ENCODE data around the gene PHF19. TPM values are rescaled to one million over a fixed set of nuclear protein-coding genes. Genes with fewer than 3 reads are reported as not detected.

The PHF19 gene
- total and polyA plus RNA-seq, 4 experiments from 2014 or later, result 15.4 to 201 (median 106) TPM

GRCh38 chr9:120842685-120843485 is 34.1 kb downstream of the PHF19 start, which contains the start of gene PSMD5:
Gene PSMD5 (minus strand): TSS chr9:120842922. CDS start chr9:120842909, 13 bp downstream.
- Mint-ChIP-seq H3K36me3 (peaks cover 48 to 52% of the 10 kb centered on the region in 2 donors), H3K27me3 (no peaks in the 10 kb centered on the region), H3K27ac (peak within 1 kb of the TSS; percentile 96 to 98 (median 98)), H3K9me3 (peaks cover 0 to 1% (median 0%) of the 10 kb centered on the region in 8 donors), H3K4me1 (peaks cover 62 to 84% (median 73%) of the 10 kb centered on the region in 4 donors), H3K4me3 (peak within 1 kb of the TSS; percentile 92 to 98 (median 96))
- Histone ChIP-seq H3K27ac (ENCODE audit: low read depth, low read length) (peak within 1 kb of the TSS; percentile 98), H3K27me3 (ENCODE audit: insufficient read depth, low read length) (no peaks in the 10 kb centered on the region), H3K9me3 (ENCODE audit: control insufficient read depth in 1 of 2, low read length in 2 of 2) (no peaks in the 10 kb centered on the region), H3K36me3 (ENCODE audit: insufficient read depth, low read length) (no peaks in the 10 kb centered on the region), H3K4me3 (ENCODE audit: low read length in 2 of 2) (peak within 1 kb of the TSS; percentile 78 to 84), H3K4me1 (ENCODE audit: insufficient read depth, low read length) (peaks cover 75% of the 10 kb centered on the region)
- intact Hi-C loops (cut with micrococcal nuclease), result loop anchor here (1.0 to 2.0 kb wide), 6 partner anchors 25 to 231 kb away; partner anchors contain the start of genes CNTRL, FBXW2 and PHF19
- ChIA-PET CTCF (ENCODE audit: partially characterized antibody) (interaction anchor here (0.7 to 3.5 kb wide), 6 partner anchors 12 to 217 kb away, joined by 3 to 15 read pairs (median 3); no protein-coding TSS in a partner anchor), POLR2A (ENCODE audit: partially characterized antibody) (interaction anchor here (0.6 to 7.4 kb wide), 26 partner anchors 9 to 278 kb away, joined by 3 to 149 read pairs (median 4); partner anchors contain the start of genes CNTRL, FBXW2, PHF19 and TRAF1)
- DNase-seq, result peak; percentile 93 to 99 (median 99)

GRCh38 chr9:120841930-120842684 is 34.9 kb downstream of the PHF19 start:
- Histone ChIP-seq H3K27me3 (ENCODE audit: insufficient read depth, low read length) (no peaks in the 10 kb centered on the region), H3K27ac (ENCODE audit: low read depth, low read length) (peak overlapping the region; percentile 98), H3K9me3 (ENCODE audit: control insufficient read depth in 1 of 2, low read length in 2 of 2) (no peaks in the 10 kb centered on the region), H3K4me3 (ENCODE audit: low read length in 2 of 2) (peak overlapping the region; percentile 78 to 84), H3K4me1 (ENCODE audit: insufficient read depth, low read length) (peaks cover 72% of the 10 kb centered on the region), H3K36me3 (ENCODE audit: insufficient read depth, low read length) (no peaks in the 10 kb centered on the region)
- peaks cover 0 to 1% (median 0%) of the 10 kb centered on the region in 8 donors for H3K9me3 Mint-ChIP-seq
- intact Hi-C loops (cut with micrococcal nuclease), result loop anchor here (2.0 kb wide), 3 partner anchors 35 to 87 kb away; partner anchors contain the start of gene PHF19
- H3K27ac Mint-ChIP-seq, result peak overlapping the region; percentile 96 to 98 (median 98)
- ChIA-PET CTCF (ENCODE audit: partially characterized antibody) (interaction anchor here (0.7 to 3.5 kb wide), 6 partner anchors 11 to 218 kb away, joined by 3 to 15 read pairs (median 3); no protein-coding TSS in a partner anchor), POLR2A (ENCODE audit: partially characterized antibody) (interaction anchor here (0.6 to 7.4 kb wide), 19 partner anchors 8 to 279 kb away, joined by 3 to 149 read pairs (median 4); partner anchors contain the start of genes FBXW2, PHF19 and TRAF1)
- DNase-seq, result no peak
- H3K4me1 Mint-ChIP-seq, result peaks cover 58 to 84% (median 72%) of the 10 kb centered on the region in 4 donors
- peak overlapping the region; percentile 92 to 98 (median 96) for H3K4me3 Mint-ChIP-seq
- H3K27me3 Mint-ChIP-seq, result no peaks in the 10 kb centered on the region
- peaks cover 48 to 56% of the 10 kb centered on the region in 2 donors for H3K36me3 Mint-ChIP-seq

GRCh38 chr9:120839146-120839545 is 37.8 kb downstream of the PHF19 start:
- Histone ChIP-seq H3K27ac (ENCODE audit: low read depth, low read length) (no peak overlapping the region), H3K9me3 (ENCODE audit: control insufficient read depth in 1 of 2, low read length in 2 of 2) (no peaks in the 10 kb centered on the region), H3K27me3 (ENCODE audit: insufficient read depth, low read length) (no peaks in the 10 kb centered on the region), H3K4me3 (ENCODE audit: low read length in 2 of 2) (no peak overlapping the region), H3K4me1 (ENCODE audit: insufficient read depth, low read length) (peaks cover 42% of the 10 kb centered on the region), H3K36me3 (ENCODE audit: insufficient read depth, low read length) (no peaks in the 10 kb centered on the region)
- DNase-seq, result no peak
- Mint-ChIP-seq H3K27ac (peak overlapping the region; percentile 5 to 81 (median 63)), H3K36me3 (peaks cover 33 to 46% of the 10 kb centered on the region in 2 donors), H3K9me3 (peaks cover 0 to 1% (median 0%) of the 10 kb centered on the region in 8 donors), H3K4me3 (peak overlapping the region in 5 of 8 donors; percentile 1 to 43 (median 27)), H3K4me1 (peaks cover 34 to 63% (median 47%) of the 10 kb centered on the region in 4 donors), H3K27me3 (no peaks in the 10 kb centered on the region)
- ChIA-PET CTCF (ENCODE audit: partially characterized antibody) (interaction anchor here (1.2 kb wide), 1 partner anchor 26 kb away, joined by 4 read pairs; no protein-coding TSS in a partner anchor), POLR2A (ENCODE audit: partially characterized antibody) (interaction anchor here (1.0 kb wide), 1 partner anchor 46 kb away, joined by 3 read pairs; the partner anchor contains the start of gene FBXW2)
- intact Hi-C loops (cut with micrococcal nuclease), result no loop called here

- POLR2A ChIA-PET (ENCODE audit: partially characterized antibody), result no interaction called here
- H3K4me3 Mint-ChIP-seq, result peak overlapping the region in 1 of 8 donors; percentile 27
- no peak overlapping the region for H3K27ac ChIP-seq (ENCODE audit: low read depth, low read length)
- H3K9me3 Mint-ChIP-seq, result peaks cover 0 to 1% (median 0%) of the 10 kb centered on the region in 8 donors
- H3K27me3 ChIP-seq (ENCODE audit: insufficient read depth, low read length), result no peaks in the 10 kb centered on the region
- H3K36me3 Mint-ChIP-seq, result peaks cover 40 to 46% of the 10 kb centered on the region in 2 donors
- DNase-seq, result no peak
- H3K9me3 ChIP-seq (ENCODE audit: control insufficient read depth in 1 of 2, low read length in 2 of 2), result no peaks in the 10 kb centered on the region
- peaks cover 31% of the 10 kb centered on the region for H3K4me1 ChIP-seq (ENCODE audit: insufficient read depth, low read length)
- H3K27ac Mint-ChIP-seq, result peak overlapping the region in 4 of 7 donors; percentile 6 to 75 (median 47)
- H3K4me1 Mint-ChIP-seq, result peaks cover 29 to 51% (median 39%) of the 10 kb centered on the region in 4 donors
- CTCF ChIA-PET (ENCODE audit: partially characterized antibody), result no interaction called here
- intact Hi-C loops (cut with micrococcal nuclease), result no loop called here
- no peaks in the 10 kb centered on the region for H3K36me3 ChIP-seq (ENCODE audit: insufficient read depth, low read length)
- H3K27me3 Mint-ChIP-seq, result no peaks in the 10 kb centered on the region
- no peak overlapping the region for H3K4me3 ChIP-seq (ENCODE audit: low read length in 2 of 2)
Measured at GRCh38 chr9:120837921-120838320, 39.1 kb downstream of the PHF19 start.

- no peaks in the 10 kb centered on the region for H3K27me3 Mint-ChIP-seq
- intact Hi-C loops (cut with micrococcal nuclease), result no loop called here
- no peaks in the 10 kb centered on the region for H3K9me3 ChIP-seq (ENCODE audit: control insufficient read depth in 1 of 2, low read length in 2 of 2)
- no peak overlapping the region for H3K4me3 Mint-ChIP-seq
- H3K9me3 Mint-ChIP-seq, result no peaks in the 10 kb centered on the region
- H3K27me3 ChIP-seq (ENCODE audit: insufficient read depth, low read length), result no peaks in the 10 kb centered on the region
- peak overlapping the region in 3 of 7 donors; percentile 12 to 26 (median 16) for H3K27ac Mint-ChIP-seq
- H3K4me1 ChIP-seq (ENCODE audit: insufficient read depth, low read length), result peaks cover 5% of the 10 kb centered on the region
- no peak for DNase-seq
- POLR2A ChIA-PET (ENCODE audit: partially characterized antibody), result interaction anchor here (1.0 to 1.3 kb wide), 3 partner anchors 9 to 40 kb away, joined by 4 to 5 read pairs (median 5); partner anchors contain the start of genes FBXW2 and PSMD5
- H3K36me3 Mint-ChIP-seq, result peaks cover 53 to 62% of the 10 kb centered on the region in 2 donors
- peaks cover 5 to 20% (median 12%) of the 10 kb centered on the region in 4 donors for H3K4me1 Mint-ChIP-seq
- H3K36me3 ChIP-seq (ENCODE audit: insufficient read depth, low read length), result peaks cover 22% of the 10 kb centered on the region
- CTCF ChIA-PET (ENCODE audit: partially characterized antibody), result interaction anchor here (0.7 to 2.3 kb wide), 4 partner anchors 13 to 318 kb away, joined by 3 to 7 read pairs (median 6); no protein-coding TSS in a partner anchor
- no peak overlapping the region for H3K4me3 ChIP-seq (ENCODE audit: low read length in 2 of 2)
- no peak overlapping the region for H3K27ac ChIP-seq (ENCODE audit: low read depth, low read length)
Measured at GRCh38 chr9:120833325-120833724, 43.7 kb downstream of the PHF19 start.

GRCh38 chr9:120832807-120833206 is 44.2 kb downstream of the PHF19 start:
- POLR2A ChIA-PET (ENCODE audit: partially characterized antibody), result interaction anchor here (1.0 to 1.2 kb wide), 3 partner anchors 14 to 60 kb away, joined by 3 to 5 read pairs (median 4); partner anchors contain the start of gene FBXW2
- Mint-ChIP-seq H3K27ac (peak overlapping the region in 1 of 7 donors; percentile 68), H3K4me3 (no peak overlapping the region), H3K4me1 (peaks cover 4 to 16% (median 9%) of the 10 kb centered on the region in 4 donors), H3K36me3 (peaks cover 51 to 62% of the 10 kb centered on the region in 2 donors), H3K27me3 (no peaks in the 10 kb centered on the region), H3K9me3 (no peaks in the 10 kb centered on the region)
- no peak for DNase-seq
- no peaks in the 10 kb centered on the region for H3K9me3 ChIP-seq (ENCODE audit: control insufficient read depth in 1 of 2, low read length in 2 of 2)
- H3K4me1 ChIP-seq (ENCODE audit: insufficient read depth, low read length), result peaks cover 5% of the 10 kb centered on the region
- CTCF ChIA-PET (ENCODE audit: partially characterized antibody), result interaction anchor here (0.8 to 2.3 kb wide), 3 partner anchors 14 to 104 kb away, joined by 3 to 7 read pairs (median 6); no protein-coding TSS in a partner anchor
- H3K4me3 ChIP-seq (ENCODE audit: low read length in 2 of 2), result no peak overlapping the region
- H3K27me3 ChIP-seq (ENCODE audit: insufficient read depth, low read length), result no peaks in the 10 kb centered on the region
- intact Hi-C loops (cut with micrococcal nuclease), result no loop called here
- H3K36me3 ChIP-seq (ENCODE audit: insufficient read depth, low read length), result peaks cover 22% of the 10 kb centered on the region
- no peak overlapping the region for H3K27ac ChIP-seq (ENCODE audit: low read depth, low read length)
